NCI-H128 (cell line): ENCODE data around the gene PTH2R.
"Not testable (repeated sequence)": the region's sequence is repeated elsewhere in the genome, so short reads cannot be mapped to it uniquely, and the experiment has no call there.

ENCODE experiments used
- DNase-seq: peaks from one replicate; lab custom pipeline; 2025; ENCODE audit not compliant: unreplicated experiment; lab: John Stamatoyannopoulos, UW

Gene PTH2R

DNA sequence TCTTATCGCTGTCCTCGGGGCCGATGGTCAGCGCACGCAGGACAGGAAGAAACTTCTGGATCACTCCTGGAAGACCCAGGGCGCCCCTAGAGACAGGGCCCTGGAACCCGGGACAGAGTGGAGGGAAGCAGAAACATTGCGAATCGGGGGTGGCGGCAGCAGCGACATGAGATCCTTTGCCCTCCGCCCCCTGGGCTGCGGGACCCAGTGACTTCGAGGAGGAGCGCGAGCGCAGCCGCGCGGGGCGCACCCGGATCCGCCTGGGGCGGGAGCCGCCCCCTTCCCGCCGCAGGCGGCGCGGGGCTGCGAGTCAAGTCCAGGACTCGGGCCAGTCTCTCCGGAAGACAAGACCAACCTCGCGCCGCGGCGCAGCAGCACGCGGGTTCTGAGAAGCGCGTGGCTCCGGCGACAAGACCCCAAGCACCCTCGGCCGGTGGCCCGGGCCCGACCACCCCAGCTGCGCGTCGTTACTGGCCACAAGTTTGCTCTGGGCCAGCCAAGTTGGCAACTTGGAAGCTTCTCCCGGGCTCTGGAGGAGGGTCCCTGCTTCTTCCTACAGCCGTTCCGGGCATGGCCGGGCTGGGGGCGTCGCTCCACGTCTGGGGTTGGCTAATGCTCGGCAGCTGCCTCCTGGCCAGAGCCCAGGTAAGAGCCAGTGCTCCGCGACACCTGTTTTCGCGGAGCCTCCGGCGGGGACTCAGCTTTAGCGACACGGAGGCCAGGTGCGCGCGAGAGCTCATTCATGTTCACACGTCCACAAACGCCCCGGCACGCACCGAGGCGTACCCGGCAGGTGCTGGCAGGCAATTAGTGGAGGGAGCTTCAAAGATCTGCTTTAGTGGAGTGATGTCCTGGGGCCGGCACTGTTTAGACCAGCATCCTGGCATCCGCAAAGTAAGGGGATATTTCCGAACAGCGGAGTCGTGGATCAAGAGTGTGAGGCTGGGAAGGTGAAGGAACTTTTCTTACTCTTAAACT, at the start of gene PTH2R:
PTH2R (plus strand) TSS at position 319 of the 978 bp plus-strand sequence; CDS start at position 571, 252 bp downstream.
- peak; percentile 61 for DNase-seq

DNA sequence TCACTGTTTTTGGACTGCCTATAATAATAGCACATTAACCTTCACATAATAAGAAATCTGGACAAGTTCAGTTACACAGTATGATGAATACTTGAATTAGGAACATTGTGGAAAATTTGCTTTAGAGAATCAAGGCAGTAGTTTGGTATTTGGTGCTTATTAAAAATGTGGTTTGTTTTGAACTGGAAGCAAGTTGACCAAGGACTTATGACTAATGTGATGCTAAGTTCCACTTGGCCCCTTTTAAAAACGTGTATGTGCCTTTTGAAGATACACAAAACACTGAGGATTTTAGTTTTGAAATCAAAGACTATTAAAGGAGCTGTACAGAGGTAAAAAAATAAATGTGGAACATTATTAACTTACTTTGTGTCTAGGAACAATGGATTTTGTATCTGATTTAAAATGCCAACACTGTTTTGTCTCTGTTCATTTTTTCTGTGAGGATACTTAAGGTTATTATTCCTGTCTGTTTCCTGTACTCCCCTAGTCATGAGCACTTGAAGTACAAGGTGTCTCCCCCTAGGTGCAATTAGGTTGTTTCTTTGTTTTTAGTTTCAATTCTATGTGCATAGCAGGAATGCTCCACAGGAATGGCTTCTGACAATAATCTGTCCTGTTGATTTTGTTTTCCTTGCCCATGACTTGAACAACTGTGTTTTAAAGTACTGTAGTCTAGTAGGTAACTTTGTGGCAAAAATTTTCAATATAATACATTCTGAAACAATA, 49.6 kb upstream of the PTH2R start:
- DNase-seq = no peak

DNA sequence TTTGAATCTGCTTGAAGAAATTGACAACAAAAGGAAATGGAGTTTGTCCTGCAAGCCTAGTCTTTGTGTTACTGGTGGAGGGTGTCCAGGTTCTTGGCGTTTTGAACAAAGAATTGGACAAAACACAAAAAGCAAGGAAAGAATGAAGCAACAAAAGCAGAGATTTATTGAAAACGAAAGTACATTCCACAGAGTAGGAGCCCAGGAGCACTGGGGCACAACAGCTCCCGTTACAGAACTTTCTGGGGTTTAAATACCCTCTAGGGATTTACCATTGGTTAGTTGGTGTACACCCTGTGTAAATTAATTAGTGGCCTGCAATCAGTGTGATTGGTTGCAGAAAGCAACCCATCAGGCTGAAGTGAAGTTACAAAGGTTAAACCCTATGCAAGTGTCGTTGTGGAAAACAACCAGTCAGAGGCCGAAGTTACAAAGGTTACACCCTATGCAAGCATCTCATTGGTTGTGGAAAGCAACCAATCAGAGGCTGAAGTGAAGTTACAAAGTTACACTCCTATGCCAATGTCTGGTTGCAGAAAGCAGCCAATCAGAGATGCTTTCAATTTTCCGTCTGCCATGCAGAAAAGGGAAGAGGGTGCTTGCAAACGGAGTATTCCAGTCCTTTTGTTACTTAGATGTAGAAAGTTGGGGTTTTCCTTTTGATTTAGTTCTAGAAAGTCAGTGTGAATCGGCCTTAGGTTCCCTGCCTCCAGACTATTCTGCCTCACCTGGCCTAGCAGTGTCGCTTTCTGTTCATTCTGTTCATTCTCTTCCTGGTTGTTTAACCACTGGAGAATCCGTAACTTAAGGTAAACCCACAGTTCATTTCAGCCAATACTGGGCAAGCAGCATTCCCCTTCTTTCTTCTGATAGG, 47.6 kb upstream of the PTH2R start:
- DNase-seq = no peak

- DNase-seq = no peak
Measured at GRCh38 chr2:208359632-208359986, 47.0 kb upstream of the PTH2R start.

DNA sequence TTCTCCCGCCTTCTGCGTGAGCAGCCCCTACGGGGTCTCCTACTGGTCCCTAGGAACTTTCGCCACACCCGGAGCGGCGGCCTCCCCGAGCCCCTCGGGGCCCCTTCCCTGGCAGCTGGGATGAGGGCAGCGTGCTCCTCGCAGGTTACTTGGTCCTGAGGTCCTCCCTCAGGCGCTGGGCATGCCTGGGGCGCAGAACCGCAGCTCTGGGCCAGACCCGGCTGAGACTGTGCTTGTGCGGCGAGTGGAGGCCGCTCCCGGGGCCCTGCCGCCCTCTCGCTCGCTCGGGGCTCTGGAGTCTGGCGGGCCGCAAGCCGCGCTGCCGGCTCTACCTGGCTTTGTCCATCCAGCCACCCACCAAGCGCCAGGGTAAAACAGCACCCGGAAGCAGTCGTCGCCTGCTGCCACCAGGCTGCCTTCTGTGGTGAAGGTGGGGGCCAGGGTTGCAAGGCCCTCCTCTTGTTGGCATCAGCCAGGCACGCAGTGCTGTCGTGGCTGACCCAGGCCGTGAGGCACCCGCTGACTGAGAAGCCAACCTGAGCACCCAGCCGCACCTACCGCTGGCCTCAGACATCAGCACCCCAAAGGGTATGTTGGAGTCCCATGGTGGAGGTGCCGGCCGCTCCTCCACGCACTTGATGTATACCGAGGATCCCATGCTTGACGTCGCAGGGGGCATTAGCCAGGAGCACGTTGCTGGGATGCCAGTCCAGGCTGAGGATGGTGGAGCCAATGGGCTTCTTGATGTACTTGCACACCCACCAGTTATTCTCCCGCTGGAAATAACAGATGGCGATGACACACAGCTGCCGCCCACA, 46.1 kb upstream of the PTH2R start:
- DNase-seq = no peak

- no peak for DNase-seq
Measured at GRCh38 chr2:208361077-208361441, 45.5 kb upstream of the PTH2R start.

DNA sequence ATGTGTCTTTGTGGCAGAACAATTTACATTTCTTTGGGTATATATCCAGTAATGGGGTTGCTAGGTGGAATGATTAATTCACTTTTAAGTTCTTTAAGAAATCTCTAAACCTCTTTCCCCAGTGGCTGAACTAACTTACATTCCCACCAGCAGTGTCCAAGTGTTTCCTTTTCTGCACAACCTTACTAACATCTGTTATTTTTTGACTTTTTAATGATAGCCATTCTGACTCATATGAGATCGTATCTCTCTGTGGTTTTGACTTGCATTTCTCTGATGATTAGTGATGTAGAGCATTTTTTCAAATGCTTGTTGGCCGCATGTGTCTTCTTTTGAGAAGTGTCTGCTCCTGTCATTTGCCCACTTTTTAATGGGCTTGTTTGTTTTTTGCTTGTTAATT, 43.1 kb upstream of the PTH2R start:
- DNase-seq = no peak

- DNase-seq = no peak
Measured at GRCh38 chr2:208366215-208367127, 40.1 kb upstream of the PTH2R start.

DNA sequence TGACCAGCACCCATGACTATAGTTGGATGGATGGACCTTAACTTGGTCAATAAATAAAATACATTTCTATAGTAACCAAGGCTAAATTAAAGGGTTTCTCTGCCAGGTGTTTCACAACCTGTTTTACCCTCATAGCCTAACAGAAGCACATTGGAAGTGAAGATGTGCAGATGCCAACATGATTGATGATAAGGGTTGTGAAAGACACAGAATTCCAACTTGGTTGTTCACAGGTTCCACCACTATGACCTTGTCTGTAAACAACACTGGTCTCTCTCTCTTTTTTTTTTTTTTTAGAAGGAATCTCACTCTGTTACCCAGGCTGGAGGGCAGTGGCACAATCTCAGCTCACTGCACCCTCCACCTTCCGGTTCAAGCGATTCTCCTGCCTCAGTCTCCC, 37.5 kb upstream of the PTH2R start:
- DNase-seq = no peak

DNA sequence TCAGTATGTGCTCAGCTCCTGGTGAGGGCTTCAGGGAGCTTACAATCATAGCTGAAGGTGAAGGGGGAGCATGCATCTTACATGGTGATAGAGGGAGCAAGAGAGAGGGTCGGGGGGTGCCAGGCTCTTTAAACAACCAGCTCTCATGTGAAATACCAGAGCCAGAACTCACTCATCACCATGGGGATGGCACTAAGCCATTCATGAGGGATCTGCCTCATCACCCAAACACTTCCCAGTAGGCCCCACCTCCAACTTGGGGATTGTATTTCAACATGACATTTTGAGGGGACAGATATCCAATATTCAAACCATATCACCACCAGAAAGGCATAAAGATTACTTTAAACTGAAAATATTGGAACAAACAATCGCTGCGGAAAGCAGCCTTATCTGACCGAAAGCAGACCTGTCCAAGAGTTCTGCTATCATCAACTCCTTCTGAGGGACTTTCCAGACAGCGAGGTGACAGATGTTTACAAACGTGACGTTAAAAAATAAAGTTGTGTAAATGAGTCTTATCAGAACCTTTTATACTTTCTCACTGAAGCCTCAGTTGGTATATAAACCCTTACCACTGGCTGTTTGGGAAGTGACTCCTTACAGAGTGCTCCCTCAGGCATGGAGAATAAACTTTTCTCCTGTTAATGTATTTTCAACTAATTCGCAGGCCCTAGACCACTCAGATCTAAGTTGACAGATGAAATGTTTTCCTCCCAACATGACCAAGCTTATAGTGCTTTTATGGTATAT, 35.5 kb upstream of the PTH2R start:
- DNase-seq = no peak

GRCh38 chr2:208371634-208371935, 35.0 kb upstream of the PTH2R start:
- DNase-seq = no peak

DNA sequence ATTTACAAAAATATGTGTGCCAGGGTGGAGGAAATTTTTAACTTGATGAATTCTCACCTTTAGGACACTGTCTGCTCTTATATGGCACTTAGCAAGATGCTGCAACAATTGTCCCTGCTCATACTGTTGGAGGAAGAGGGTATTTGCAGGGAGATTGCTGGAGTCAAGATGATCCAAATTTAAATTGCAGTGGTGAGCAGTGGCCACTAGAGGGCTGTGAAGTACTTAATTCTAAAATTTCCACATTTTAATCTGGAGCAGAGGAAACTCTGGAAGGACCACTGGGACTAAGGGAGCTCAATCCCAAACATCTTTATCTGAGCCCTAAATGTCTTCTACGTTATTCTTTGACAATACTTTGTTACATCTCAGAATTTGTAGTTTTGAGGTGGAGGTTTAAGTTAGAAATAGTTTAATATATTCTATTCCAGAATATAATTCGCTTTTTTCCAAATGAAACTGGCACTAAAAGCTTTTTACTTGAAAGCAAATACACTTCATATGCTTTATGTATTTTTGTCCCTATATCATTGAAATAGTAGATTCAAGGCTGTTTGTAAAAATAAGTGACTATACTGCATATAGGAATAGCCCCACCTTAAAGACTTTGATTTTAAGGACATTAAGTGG, 33.0 kb upstream of the PTH2R start:
- DNase-seq = no peak

DNA sequence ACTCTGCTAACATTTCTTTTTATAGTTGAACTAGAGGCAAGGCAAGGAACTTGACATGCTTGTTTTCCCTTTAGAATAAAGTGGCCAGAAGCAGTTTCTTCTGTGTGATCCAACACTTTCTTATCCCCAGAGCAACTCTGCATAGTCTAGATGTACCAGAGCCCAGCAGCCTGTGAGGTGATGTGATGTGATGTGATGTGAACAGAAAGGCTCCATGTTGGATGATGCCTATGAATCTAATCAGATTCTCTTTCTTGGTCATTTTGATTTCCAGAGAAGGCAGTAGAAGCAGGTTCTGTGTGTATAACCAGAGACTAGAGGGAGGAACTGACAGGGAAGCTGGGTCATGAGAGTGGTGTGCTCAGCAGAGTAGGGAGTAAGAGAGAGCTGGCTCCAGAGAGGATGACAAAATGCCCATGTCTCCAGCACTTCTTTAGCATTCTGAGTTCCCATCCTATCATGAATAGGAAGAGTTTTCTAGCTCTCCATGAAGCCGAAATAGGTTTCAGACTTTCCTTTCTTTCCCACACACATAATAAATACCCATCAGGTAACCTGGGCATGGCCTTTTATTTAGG, 31.0 kb upstream of the PTH2R start:
- no peak for DNase-seq

DNA sequence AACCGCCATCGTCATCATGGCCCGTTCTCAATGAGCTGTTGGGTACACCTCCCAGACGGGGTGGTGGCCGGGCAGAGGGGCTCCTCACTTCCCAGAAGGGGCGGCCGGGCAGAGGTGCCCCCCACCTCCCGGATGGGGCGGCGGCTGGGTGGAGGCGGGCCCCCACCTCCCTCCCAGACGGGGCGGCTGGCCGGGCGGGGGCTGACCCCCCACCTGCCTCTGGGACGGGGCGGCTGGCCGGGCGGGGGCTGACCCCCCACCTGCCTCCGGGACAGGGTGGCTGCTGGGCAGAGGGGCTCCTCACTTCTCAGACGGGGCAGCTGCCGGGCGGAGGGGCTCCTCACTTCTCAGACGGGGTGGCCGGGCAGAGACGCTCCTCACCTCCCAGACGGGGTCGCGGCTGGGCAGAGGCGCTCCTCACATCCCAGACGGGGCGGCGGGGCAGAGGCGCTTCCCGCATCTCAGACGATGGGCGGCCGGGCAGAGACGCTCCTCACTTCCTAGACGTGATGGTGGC, 29.2 kb upstream of the PTH2R start:
- DNase-seq = not testable (repeated sequence)

GRCh38 chr2:208379192-208379591, 27.4 kb upstream of the PTH2R start:
- DNase-seq = no peak

DNA sequence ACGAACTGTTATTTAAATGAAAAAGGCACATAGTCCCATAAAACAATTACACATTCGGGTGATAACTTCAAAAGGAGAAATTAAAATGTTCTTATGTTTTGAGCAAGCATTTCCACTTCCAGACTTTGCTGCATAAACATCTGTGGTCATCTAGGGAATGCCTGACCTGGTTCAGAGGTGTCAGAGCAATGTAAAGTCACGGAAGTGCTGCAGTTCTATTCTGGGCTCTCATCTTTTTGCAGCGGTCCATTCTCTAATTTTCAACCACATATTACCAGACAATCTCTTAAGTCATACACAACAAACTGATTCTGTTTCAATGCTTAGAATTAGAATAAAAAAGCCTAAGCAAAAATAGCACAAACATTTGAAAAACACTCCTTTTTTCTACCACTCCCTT, 22.0 kb upstream of the PTH2R start:
- DNase-seq = no peak

- DNase-seq = no peak
Measured at GRCh38 chr2:208386541-208386940, 20.1 kb upstream of the PTH2R start.

DNA sequence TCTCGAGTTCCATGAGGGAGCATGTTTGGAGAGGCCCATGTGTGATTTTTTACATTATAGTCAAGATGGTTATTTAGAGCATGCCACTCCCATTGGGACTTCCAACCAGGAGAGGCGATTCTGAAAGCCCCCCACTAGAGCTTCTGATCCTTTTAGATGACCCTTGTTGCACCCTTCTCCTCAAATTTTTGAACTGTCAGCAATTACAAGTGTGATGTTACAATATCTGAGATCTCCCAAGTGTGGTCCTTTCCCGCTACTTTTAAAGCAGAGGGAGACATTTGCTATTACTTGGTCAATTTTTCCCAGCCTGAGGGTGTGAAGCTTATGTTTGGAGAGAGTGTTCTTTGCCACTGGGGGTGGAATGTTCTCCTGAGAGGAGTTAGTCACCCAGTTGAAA, 16.7 kb upstream of the PTH2R start:
- no peak for DNase-seq
